ENCODE measurements around the gene CA4.

The CA4 gene

GRCh38 chr17:60127068-60128064 lies 22.4 kb upstream of the CA4 start:
- H3K4me1 ChIP-seq (ENCODE audit: control insufficient read depth, insufficient read depth, low read depth, low read length): peaks cover 9% of the 10 kb centered on the region
- H3K18ac ChIP-seq (ENCODE audit: low read depth in 1 of 2, low read length in 2 of 2): no peak overlapping the region
- H3K4me2 ChIP-seq (ENCODE audit: low read length, poor library complexity, severe bottlenecking): no peak overlapping the region
- H3K9me3 ChIP-seq (ENCODE audit: control insufficient read depth, low read length): no peaks in the 10 kb centered on the region
- DNase-seq: no peak
- H3K4ac ChIP-seq (ENCODE audit: low read depth in 1 of 2, low read length in 2 of 2): no peak overlapping the region
- H3K79me1 ChIP-seq (replicated peaks; ENCODE audit: low read length, poor library complexity, severe bottlenecking): no peaks in the 10 kb centered on the region
- H3K23ac ChIP-seq (ENCODE audit: low read length in 2 of 2): no peak overlapping the region
- no peak overlapping the region for H3K9ac ChIP-seq (ENCODE audit: low read length)
- H3K27ac ChIP-seq (ENCODE audit: low read length, poor library complexity, severe bottlenecking): no peak overlapping the region
- no peak overlapping the region for H4K91ac ChIP-seq (ENCODE audit: low read length)
- H3K14ac ChIP-seq (ENCODE audit: low read length in 2 of 2): no peak overlapping the region
- no peak overlapping the region for H4K8ac ChIP-seq (ENCODE audit: low read length)
- no peak overlapping the region for H3K4me3 ChIP-seq (ENCODE audit: insufficient read depth in 1 of 2, low read depth in 1 of 2, low read length in 2 of 2)
- 78% methylated on average over 13 of the region's 14 CpGs for WGBS
- H2BK15ac ChIP-seq (ENCODE audit: low read depth, poor library complexity, severe bottlenecking): no peak overlapping the region
- H2AFZ ChIP-seq (ENCODE audit: low read depth, low read length): no peak overlapping the region
- H3K27me3 ChIP-seq (ENCODE audit: control insufficient read depth in 1 of 2, insufficient read depth in 1 of 2, low read length in 2 of 2): peaks cover 11 to 18% of the 10 kb centered on the region in 2 experiments
- no peak overlapping the region for H2BK12ac ChIP-seq (ENCODE audit: low read length in 2 of 2)
- H3K36me3 ChIP-seq (ENCODE audit: control insufficient read depth in 1 of 2, insufficient read depth in 2 of 2, low read depth in 1 of 2, low read length in 2 of 2): peaks cover 0 to 5% of the 10 kb centered on the region in 2 experiments
- H2BK120ac ChIP-seq (ENCODE audit: low read depth, low read length): no peak overlapping the region
- H2BK5ac ChIP-seq (ENCODE audit: low read depth, low read length, poor library complexity, severe bottlenecking): no peak overlapping the region
- no peak overlapping the region for H2AK5ac ChIP-seq (ENCODE audit: low read length, severe bottlenecking)

GRCh38 chr17:60128171-60128859 lies 21.5 kb upstream of the CA4 start:
- Histone ChIP-seq H3K79me1 (replicated peaks; ENCODE audit: low read length, poor library complexity, severe bottlenecking) (peaks cover 1% of the 10 kb centered on the region), H3K4ac (ENCODE audit: low read depth in 1 of 2, low read length in 2 of 2) (no peak overlapping the region), H2BK15ac (ENCODE audit: low read depth, poor library complexity, severe bottlenecking) (no peak overlapping the region), H2AK5ac (ENCODE audit: low read length, severe bottlenecking) (no peak overlapping the region), H3K9ac (ENCODE audit: low read length) (no peak overlapping the region), H3K27ac (ENCODE audit: low read length, poor library complexity, severe bottlenecking) (no peak overlapping the region), H3K23ac (ENCODE audit: low read length in 2 of 2) (no peak overlapping the region), H3K4me3 (ENCODE audit: insufficient read depth in 1 of 2, low read depth in 1 of 2, low read length in 2 of 2) (no peak overlapping the region), H3K9me3 (ENCODE audit: control insufficient read depth, low read length) (no peaks in the 10 kb centered on the region), H4K91ac (ENCODE audit: low read length) (no peak overlapping the region), H4K8ac (ENCODE audit: low read length) (no peak overlapping the region), H2BK12ac (ENCODE audit: low read length in 2 of 2) (no peak overlapping the region), H2BK5ac (ENCODE audit: low read depth, low read length, poor library complexity, severe bottlenecking) (no peak overlapping the region), H2BK120ac (ENCODE audit: low read depth, low read length) (no peak overlapping the region), H2AFZ (ENCODE audit: low read depth, low read length) (no peak overlapping the region), H3K36me3 (ENCODE audit: control insufficient read depth in 1 of 2, insufficient read depth in 2 of 2, low read depth in 1 of 2, low read length in 2 of 2) (peaks cover 3 to 10% of the 10 kb centered on the region in 2 experiments), H3K27me3 (ENCODE audit: control insufficient read depth in 1 of 2, insufficient read depth in 1 of 2, low read length in 2 of 2) (peaks cover 11 to 18% of the 10 kb centered on the region in 2 experiments), H3K4me1 (ENCODE audit: control insufficient read depth, insufficient read depth, low read depth, low read length) (peaks cover 10% of the 10 kb centered on the region), H3K18ac (ENCODE audit: low read depth in 1 of 2, low read length in 2 of 2) (no peak overlapping the region), H3K4me2 (ENCODE audit: low read length, poor library complexity, severe bottlenecking) (no peak overlapping the region), H3K14ac (ENCODE audit: low read length in 2 of 2) (no peak overlapping the region)
- 93% methylated on average over 5 of the region's 8 CpGs for WGBS
- DNase-seq: no peak

- peaks cover 5 to 12% of the 10 kb centered on the region in 2 experiments for H3K36me3 ChIP-seq (ENCODE audit: control insufficient read depth in 1 of 2, insufficient read depth in 2 of 2, low read depth in 1 of 2, low read length in 2 of 2)
- WGBS: 87% methylated on average over 3 of the region's 4 CpGs
- H3K18ac ChIP-seq (ENCODE audit: low read depth in 1 of 2, low read length in 2 of 2): no peak overlapping the region
- H2BK120ac ChIP-seq (ENCODE audit: low read depth, low read length): no peak overlapping the region
- H3K4me2 ChIP-seq (ENCODE audit: low read length, poor library complexity, severe bottlenecking): no peak overlapping the region
- H2AK5ac ChIP-seq (ENCODE audit: low read length, severe bottlenecking): no peak overlapping the region
- DNase-seq: no peak
- no peaks in the 10 kb centered on the region for H3K9me3 ChIP-seq (ENCODE audit: control insufficient read depth, low read length)
- peaks cover 4% of the 10 kb centered on the region for H3K79me1 ChIP-seq (replicated peaks; ENCODE audit: low read length, poor library complexity, severe bottlenecking)
- H2BK12ac ChIP-seq (ENCODE audit: low read length in 2 of 2): no peak overlapping the region
- no peak overlapping the region for H4K91ac ChIP-seq (ENCODE audit: low read length)
- no peak overlapping the region for H2BK15ac ChIP-seq (ENCODE audit: low read depth, poor library complexity, severe bottlenecking)
- no peak overlapping the region for H3K4ac ChIP-seq (ENCODE audit: low read depth in 1 of 2, low read length in 2 of 2)
- no peak overlapping the region for H3K9ac ChIP-seq (ENCODE audit: low read length)
- H3K4me1 ChIP-seq (ENCODE audit: control insufficient read depth, insufficient read depth, low read depth, low read length): peaks cover 12% of the 10 kb centered on the region
- H4K8ac ChIP-seq (ENCODE audit: low read length): no peak overlapping the region
- no peak overlapping the region for H2BK5ac ChIP-seq (ENCODE audit: low read depth, low read length, poor library complexity, severe bottlenecking)
- H2AFZ ChIP-seq (ENCODE audit: low read depth, low read length): no peak overlapping the region
- H3K23ac ChIP-seq (ENCODE audit: low read length in 2 of 2): no peak overlapping the region
- peaks cover 11 to 18% of the 10 kb centered on the region in 2 experiments for H3K27me3 ChIP-seq (ENCODE audit: control insufficient read depth in 1 of 2, insufficient read depth in 1 of 2, low read length in 2 of 2)
- no peak overlapping the region for H3K27ac ChIP-seq (ENCODE audit: low read length, poor library complexity, severe bottlenecking)
- no peak overlapping the region for H3K4me3 ChIP-seq (ENCODE audit: insufficient read depth in 1 of 2, low read depth in 1 of 2, low read length in 2 of 2)
- no peak overlapping the region for H3K14ac ChIP-seq (ENCODE audit: low read length in 2 of 2)
Observed at GRCh38 chr17:60129164-60129563, 20.6 kb upstream of the CA4 start.

GRCh38 chr17:60130466-60130865 lies 19.3 kb upstream of the CA4 start:
- H2AK5ac ChIP-seq (ENCODE audit: low read length, severe bottlenecking): no peak overlapping the region
- no peak overlapping the region for H3K4ac ChIP-seq (ENCODE audit: low read depth in 1 of 2, low read length in 2 of 2)

More at GRCh38 chr17:60130466-60130865, 19.3 kb upstream of the CA4 start:
- no peak overlapping the region for H2BK12ac ChIP-seq (ENCODE audit: low read length in 2 of 2)
- H2BK120ac ChIP-seq (ENCODE audit: low read depth, low read length): no peak overlapping the region
- H3K23ac ChIP-seq (ENCODE audit: low read length in 2 of 2): no peak overlapping the region
- H3K36me3 ChIP-seq (ENCODE audit: control insufficient read depth in 1 of 2, insufficient read depth in 2 of 2, low read depth in 1 of 2, low read length in 2 of 2): peaks cover 5 to 12% of the 10 kb centered on the region in 2 experiments
- no peak overlapping the region for H3K4me2 ChIP-seq (ENCODE audit: low read length, poor library complexity, severe bottlenecking)
- no peak overlapping the region for H3K14ac ChIP-seq (ENCODE audit: low read length in 2 of 2)
- DNase-seq: no peak
- H4K91ac ChIP-seq (ENCODE audit: low read length): no peak overlapping the region
- H3K9ac ChIP-seq (ENCODE audit: low read length): no peak overlapping the region
- H2AFZ ChIP-seq (ENCODE audit: low read depth, low read length): no peak overlapping the region
- H2BK5ac ChIP-seq (ENCODE audit: low read depth, low read length, poor library complexity, severe bottlenecking): no peak overlapping the region
- no peak overlapping the region for H3K18ac ChIP-seq (ENCODE audit: low read depth in 1 of 2, low read length in 2 of 2)
- H3K27me3 ChIP-seq (ENCODE audit: control insufficient read depth in 1 of 2, insufficient read depth in 1 of 2, low read length in 2 of 2): peaks cover 11 to 18% of the 10 kb centered on the region in 2 experiments
- H3K4me1 ChIP-seq (ENCODE audit: control insufficient read depth, insufficient read depth, low read depth, low read length): peaks cover 17% of the 10 kb centered on the region
- peaks cover 10% of the 10 kb centered on the region for H3K79me1 ChIP-seq (replicated peaks; ENCODE audit: low read length, poor library complexity, severe bottlenecking)
- no peaks in the 10 kb centered on the region for H3K9me3 ChIP-seq (ENCODE audit: control insufficient read depth, low read length)
- no peak overlapping the region for H4K8ac ChIP-seq (ENCODE audit: low read length)
- no CpG with 5 or more reads among the region's 3 CpGs for WGBS
- H3K4me3 ChIP-seq (ENCODE audit: insufficient read depth in 1 of 2, low read depth in 1 of 2, low read length in 2 of 2): no peak overlapping the region
- no peak overlapping the region for H3K27ac ChIP-seq (ENCODE audit: low read length, poor library complexity, severe bottlenecking)
- no peak overlapping the region for H2BK15ac ChIP-seq (ENCODE audit: low read depth, poor library complexity, severe bottlenecking)
